Natural killer cell (primary cell): Measurements from ENCODE around the gene MOCOS. TPM values are rescaled to one million over a fixed set of nuclear protein-coding genes. Genes with fewer than 3 reads are reported as not detected.

Experiments used
- ATAC-seq, 3 donors: fragments of 150-1000 bp in 2 of 3; fragments of 200-7000 bp in 1 of 3; cut with Tn5 transposase; 1 replicate in 1 of 3; 2 replicates in 2 of 3; pipeline ENCODE4 v1.10.0; 2021; ENCODE audit warnings: mild to moderate bottlenecking in 2 of 3, moderate library complexity in 2 of 3
- DNase-seq, 2 donors: peaks; one replicate each; pipeline versions ENCODE4 v3.0.0 to v3.0.0-alpha.2; 2013 to 2021; ENCODE audit warnings: mixed read lengths in 1 of 2
- H3K27ac ChIP-seq: one replicate; pipeline ENCODE4 v1.5.1; 2013; ENCODE audit warnings: mild to moderate bottlenecking, low read length
- H3K27me3 ChIP-seq: one replicate; pipeline ENCODE4 v1.6.1; 2013; ENCODE audit warnings: low read length; ENCODE audit not compliant: control insufficient read depth, insufficient read depth
- H3K36me3 ChIP-seq: one replicate; pipeline ENCODE4 v1.6.1; 2013; ENCODE audit warnings: low read length; ENCODE audit not compliant: control insufficient read depth, insufficient read depth
- H3K4me1 ChIP-seq: one replicate; pipeline ENCODE4 v1.6.1; 2013; ENCODE audit warnings: low read length; ENCODE audit not compliant: control insufficient read depth, insufficient read depth
- H3K4me3 ChIP-seq: one replicate; pipeline ENCODE4 v1.5.1; 2013; ENCODE audit warnings: low read length
- H3K9me3 ChIP-seq: one replicate; pipeline ENCODE4 v1.6.1; 2013; ENCODE audit warnings: low read length; ENCODE audit not compliant: control insufficient read depth, insufficient read depth
- H3K27ac Mint-ChIP-seq, 2 donors: one replicate each; pipeline ENCODE4 v1.8.0; 2022; ENCODE audit warnings: mild to moderate bottlenecking in 2 of 2, mixed read lengths in 2 of 2, moderate library complexity in 1 of 2
- H3K27me3 Mint-ChIP-seq, 2 donors: one replicate each; pipeline ENCODE4 v1.8.0; 2022; ENCODE audit warnings: low read depth in 2 of 2, mixed read lengths in 2 of 2
- H3K36me3 Mint-ChIP-seq: one replicate; pipeline ENCODE4 v1.8.0; 2022; ENCODE audit warnings: mixed read lengths
- H3K4me1 Mint-ChIP-seq, 2 donors: one replicate each; pipeline ENCODE4 v1.8.0; 2022; ENCODE audit warnings: mixed read lengths in 2 of 2
- H3K4me3 Mint-ChIP-seq: one replicate; pipeline ENCODE4 v1.8.0; 2022; ENCODE audit warnings: mild to moderate bottlenecking, moderate library complexity, mixed read lengths
- H3K9me3 Mint-ChIP-seq, 2 donors: one replicate each; pipeline ENCODE4 v1.8.0; 2022; ENCODE audit warnings: mixed read lengths in 2 of 2
- CTCF ChIP-seq: fragments of 200-600 bp; IDR thresholded peaks from one replicate; pipeline ENCODE4 v1.8.0; 2022; ENCODE audit warnings: antibody characterized with exemption
- WGBS: methylation state at CpG from one replicate; pipeline ENCODE4 v1.1.7; 2013; ENCODE audit warnings: missing lambda C conversion rate; ENCODE audit not compliant: insufficient coverage; 5-methylcytosine and 5-hydroxymethylcytosine counted together
- intact Hi-C: fragments of 100-400 bp; cut with micrococcal nuclease; formaldehyde crosslinking; loops from one replicate; pipeline ENCODE4 v1.14.2; 2022
- total RNA-seq, 4 donors: library from RNA; stranded (reverse); fragments of 120-200 nt in 1 of 4; gene quantifications; one replicate each; pipeline versions ENCODE4 v1.2.3 to v1.2.4, GENCODE V29; 2013 to 2022

The MOCOS gene
- total RNA-seq, 3 donors from 2014 or later (not counting 1 experiment from before 2014, with no cell fraction given) = 0.10 to 0.24 (median 0.16) TPM

- H3K9me3 Mint-ChIP-seq = no peaks in the 10 kb centered on the region
Observed at GRCh38 chr18:36269157-36269556, 81.9 kb downstream of the MOCOS start.

GRCh38 chr18:36271153-36271552 lies 83.9 kb downstream of the MOCOS start:
- H3K36me3 ChIP-seq = no peaks in the 10 kb centered on the region
- no peaks in the 10 kb centered on the region for H3K27me3 ChIP-seq
- H3K4me1 Mint-ChIP-seq = peaks cover 0 to 5% of the 10 kb centered on the region in 2 donors
- intact Hi-C loops = no loop called here
- no peaks in the 10 kb centered on the region for H3K36me3 Mint-ChIP-seq
- no peaks in the 10 kb centered on the region for H3K9me3 Mint-ChIP-seq
- ATAC-seq (no peak), DNase-seq (no peak)
- H3K4me3 Mint-ChIP-seq = no peak overlapping the region
- H3K27me3 Mint-ChIP-seq = peaks cover 10 to 14% of the 10 kb centered on the region in 2 donors
- H3K4me1 ChIP-seq = no peaks in the 10 kb centered on the region
- no peak overlapping the region for H3K27ac Mint-ChIP-seq
- no peak overlapping the region for H3K4me3 ChIP-seq
- no peak for TF ChIP-seq CTCF
- H3K9me3 ChIP-seq = no peaks in the 10 kb centered on the region
- no peak overlapping the region for H3K27ac ChIP-seq

More at GRCh38 chr18:36269157-36269556, 81.9 kb downstream of the MOCOS start:
- Histone ChIP-seq H3K36me3 (no peaks in the 10 kb centered on the region), H3K27me3 (no peaks in the 10 kb centered on the region), H3K27ac (no peak overlapping the region), H3K4me3 (no peak overlapping the region), H3K4me1 (no peaks in the 10 kb centered on the region), H3K9me3 (no peaks in the 10 kb centered on the region)
- Mint-ChIP-seq H3K4me1 (peaks cover 0 to 5% of the 10 kb centered on the region in 2 donors), H3K36me3 (no peaks in the 10 kb centered on the region), H3K27me3 (peaks cover 9 to 14% of the 10 kb centered on the region in 2 donors), H3K27ac (no peak overlapping the region), H3K4me3 (no peak overlapping the region)
- 84% methylated on average over 4 of the region's 4 CpGs for WGBS
- intact Hi-C loops = no loop called here
- ATAC-seq (no peak), DNase-seq (no peak)
- no peak for TF ChIP-seq CTCF

- no peaks in the 10 kb centered on the region for H3K9me3 ChIP-seq
- intact Hi-C loops = no loop called here
- DNase-seq (no peak), ATAC-seq (no peak)
- H3K27ac ChIP-seq = no peak overlapping the region
- Mint-ChIP-seq H3K4me3 (no peak overlapping the region), H3K9me3 (no peaks in the 10 kb centered on the region), H3K27ac (no peak overlapping the region), H3K27me3 (peaks cover 12% of the 10 kb centered on the region in 2 donors), H3K4me1 (no peaks in the 10 kb centered on the region), H3K36me3 (no peaks in the 10 kb centered on the region)
- no peaks in the 10 kb centered on the region for H3K36me3 ChIP-seq
- no peaks in the 10 kb centered on the region for H3K4me1 ChIP-seq
- TF ChIP-seq CTCF = no peak
- 92% methylated on average over 5 of the region's 8 CpGs for WGBS
- no peak overlapping the region for H3K4me3 ChIP-seq
- H3K27me3 ChIP-seq = no peaks in the 10 kb centered on the region
Observed at GRCh38 chr18:36273347-36273746, 86.0 kb downstream of the MOCOS start.

GRCh38 chr18:36274083-36274715 lies 86.9 kb downstream of the MOCOS start:
- H3K36me3 ChIP-seq = no peaks in the 10 kb centered on the region
- TF ChIP-seq CTCF = no peak
- H3K27ac Mint-ChIP-seq = no peak overlapping the region
- DNase-seq (no peak), ATAC-seq (no peak)
- no peaks in the 10 kb centered on the region for H3K9me3 Mint-ChIP-seq
- no peaks in the 10 kb centered on the region for H3K4me1 Mint-ChIP-seq
- no peaks in the 10 kb centered on the region for H3K27me3 ChIP-seq
- H3K4me1 ChIP-seq = no peaks in the 10 kb centered on the region
- H3K4me3 Mint-ChIP-seq = no peak overlapping the region
- no peak overlapping the region for H3K27ac ChIP-seq
- intact Hi-C loops = no loop called here
- no peaks in the 10 kb centered on the region for H3K36me3 Mint-ChIP-seq
- peaks cover 12 to 15% of the 10 kb centered on the region in 2 donors for H3K27me3 Mint-ChIP-seq
- no peak overlapping the region for H3K4me3 ChIP-seq
- 96% methylated on average over 8 of the region's 8 CpGs for WGBS
- no peaks in the 10 kb centered on the region for H3K9me3 ChIP-seq
